ENCODE data around the gene RPP25L.

RPP25L gene

GRCh38 chr9:34582787-34583186 is 29.1 kb downstream of the RPP25L start:
- H3K4me3 ChIP-seq (ENCODE audit: low read depth, low read length) = no peak overlapping the region
- TF ChIP-seq CTCF (IDR thresholded peaks at IDR 0.05; ENCODE audit: insufficient read depth, low read depth, low read length, missing control alignments) = no peak
- no peak for DNase-seq (ENCODE audit: low read depth)

DNA sequence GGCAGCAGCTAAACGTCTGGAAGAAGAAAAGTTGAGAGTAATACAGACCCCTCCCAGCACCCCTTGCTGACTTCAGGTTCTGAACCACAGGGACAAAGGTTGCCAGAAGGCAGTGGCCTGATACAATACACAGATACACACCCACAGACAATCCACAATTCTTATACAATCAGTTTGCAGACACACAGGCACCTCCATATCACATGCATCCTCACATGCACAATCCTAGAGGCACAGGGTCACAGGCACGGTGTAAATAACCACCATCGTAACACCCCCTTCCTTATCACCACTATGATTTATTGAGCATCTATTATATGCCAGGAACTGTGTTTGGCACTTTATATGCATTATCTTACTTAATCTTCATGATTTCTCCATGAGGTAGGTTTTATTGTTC is 30.6 kb downstream of the RPP25L start:
- no peak overlapping the region for H3K4me3 ChIP-seq (ENCODE audit: low read depth, low read length)
- TF ChIP-seq CTCF (IDR thresholded peaks at IDR 0.05; ENCODE audit: insufficient read depth, low read depth, low read length, missing control alignments) = no peak
- DNase-seq (ENCODE audit: low read depth) = no peak

- TF ChIP-seq CTCF (IDR thresholded peaks at IDR 0.05; ENCODE audit: insufficient read depth, low read depth, low read length, missing control alignments) = no peak
- no peak overlapping the region for H3K4me3 ChIP-seq (ENCODE audit: low read depth, low read length)
- DNase-seq (ENCODE audit: low read depth) = no peak
Observed at GRCh38 chr9:34580358-34580757, 31.5 kb downstream of the RPP25L start.

DNA sequence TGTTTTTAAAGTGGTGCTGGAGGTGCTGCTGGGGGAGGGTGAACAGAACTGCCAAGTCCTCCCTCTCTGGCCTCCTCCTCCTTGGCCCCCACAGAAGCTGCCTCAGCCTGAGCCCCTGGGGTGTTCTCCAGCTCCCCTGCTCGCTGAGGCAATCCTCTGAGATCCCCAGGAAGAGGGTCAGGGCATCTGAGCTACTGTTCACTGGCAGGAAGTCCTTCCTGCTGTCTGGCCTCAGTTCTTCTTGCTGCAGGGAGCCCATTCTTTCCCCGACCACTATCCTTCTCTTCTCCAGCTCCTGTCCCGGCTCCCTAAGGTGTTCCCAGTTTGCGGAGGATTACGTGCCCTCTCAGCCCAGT is 32.1 kb downstream of the RPP25L start:
- no peak overlapping the region for H3K4me3 ChIP-seq (ENCODE audit: low read depth, low read length)
- TF ChIP-seq CTCF (IDR thresholded peaks at IDR 0.05; ENCODE audit: insufficient read depth, low read depth, low read length, missing control alignments) = no peak

DNA sequence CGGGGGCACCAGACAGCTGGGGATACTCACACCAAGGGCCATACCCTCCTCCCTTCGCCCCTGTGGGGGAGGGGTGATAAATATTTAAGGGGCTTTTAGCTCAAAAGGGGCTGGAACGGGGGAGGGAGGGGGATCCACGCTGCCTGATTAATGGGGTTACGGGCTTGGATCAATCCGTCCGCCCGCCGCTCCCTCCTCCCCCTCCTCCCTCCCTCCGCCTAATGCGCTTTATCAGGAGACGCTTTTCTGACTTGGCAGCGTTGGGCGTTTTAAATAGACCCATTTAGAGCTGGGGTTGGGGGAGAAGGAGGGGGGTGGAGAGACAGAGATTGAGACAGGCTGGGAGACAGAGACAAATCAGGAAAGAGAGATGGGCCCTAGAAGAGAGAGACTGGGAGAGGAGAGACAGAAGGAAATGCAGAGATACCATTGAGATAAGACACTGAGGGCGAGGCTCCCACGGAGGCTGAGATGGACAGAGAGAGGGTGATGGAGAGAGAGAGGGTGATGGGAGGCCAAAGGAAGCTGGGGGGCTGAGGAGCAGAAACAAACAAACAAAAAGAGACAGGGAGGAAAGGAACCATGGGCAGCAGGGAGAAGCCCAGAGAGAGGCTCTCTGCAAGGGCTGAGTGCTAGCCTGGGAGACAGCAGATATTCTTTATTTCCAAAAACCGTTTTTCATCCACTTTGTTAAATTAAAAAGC is 32.6 kb downstream of the RPP25L start:
- TF ChIP-seq CTCF (IDR thresholded peaks at IDR 0.05; ENCODE audit: insufficient read depth, low read depth, low read length, missing control alignments) = no peak
- H3K4me3 ChIP-seq (ENCODE audit: low read depth, low read length) = no peak overlapping the region
- no peak for DNase-seq (ENCODE audit: low read depth)

More for the DNA sequence above, 32.1 kb downstream of the RPP25L start:
- DNase-seq (ENCODE audit: low read depth) = no peak

DNA sequence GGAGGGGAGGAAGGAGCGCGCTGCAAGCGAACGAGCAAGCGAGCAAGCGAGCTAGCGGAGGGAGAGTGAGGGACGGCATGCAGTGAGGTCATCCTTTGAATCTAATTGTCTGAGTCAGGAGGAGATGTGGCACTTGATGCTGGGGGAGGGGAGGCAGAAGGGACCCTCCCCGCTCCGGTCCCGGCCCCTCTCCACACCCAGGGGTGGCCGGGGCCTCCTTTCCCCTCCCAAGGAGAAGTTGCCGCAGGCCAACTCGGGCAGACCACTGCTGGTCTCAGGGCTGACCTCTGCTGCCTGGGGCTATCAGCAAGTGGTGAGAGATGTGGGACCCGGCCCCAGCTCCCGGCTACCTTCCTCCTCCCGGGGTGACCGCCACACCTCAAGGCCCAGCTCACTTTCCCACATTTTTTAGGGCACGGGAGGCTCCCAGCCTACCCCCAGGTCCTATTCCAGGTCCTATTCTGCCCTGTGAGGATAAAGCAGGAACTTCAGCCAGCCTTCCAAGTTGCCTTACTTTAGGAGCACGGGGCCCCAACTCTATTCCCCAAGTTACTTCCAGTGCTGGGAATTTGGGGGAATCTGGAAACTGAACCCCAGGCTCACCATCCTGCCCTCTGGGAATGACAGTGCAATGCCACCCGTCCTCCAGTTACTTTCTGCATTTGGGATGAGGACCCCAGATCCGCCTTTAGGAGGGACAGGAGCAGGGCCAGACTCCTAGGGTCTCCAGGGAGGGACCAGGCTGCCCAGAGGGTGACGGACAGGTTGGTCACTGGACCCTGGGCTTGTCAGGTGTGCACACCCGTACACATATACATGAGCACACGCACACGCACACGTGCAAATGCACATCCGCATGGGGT is 33.4 kb downstream of the RPP25L start:
- no peak for TF ChIP-seq CTCF (IDR thresholded peaks at IDR 0.05; ENCODE audit: insufficient read depth, low read depth, low read length, missing control alignments)

More for the DNA sequence above, 33.4 kb downstream of the RPP25L start:
- H3K4me3 ChIP-seq (ENCODE audit: low read depth, low read length) = no peak overlapping the region
- DNase-seq (ENCODE audit: low read depth) = no peak

All from GM12865 (cell line).